Measurements from ENCODE around the gene MRPL42.

- TF ChIP-seq ELF4 (CRISPR knock-in tag; IDR thresholded peaks at IDR 0.05; ENCODE audit: low read depth) (no peak), CTCF (IDR thresholded peaks at IDR 0.05) (no peak), NFYB (CRISPR knock-in tag; conservative IDR thresholded peaks at IDR 0.05; ENCODE audit: low read depth) (no peak), SP1 (CRISPR knock-in tag; conservative IDR thresholded peaks at IDR 0.05) (no peak), MAX (CRISPR knock-in tag; IDR thresholded peaks at IDR 0.05) (no peak), ESRRA (CRISPR knock-in tag; IDR thresholded peaks at IDR 0.05; ENCODE audit: borderline replicate concordance) (no peak), USF2 (CRISPR knock-in tag; IDR thresholded peaks at IDR 0.05) (no peak), GABPB1 (CRISPR knock-in tag; IDR thresholded peaks at IDR 0.05) (no peak), ATF2 (CRISPR knock-in tag; IDR thresholded peaks at IDR 0.05; ENCODE audit: borderline replicate concordance, low read depth) (no peak)
Measured at GRCh38 chr12:93451423-93452158, 15.7 kb upstream of the MRPL42 start.
